ENCODE measurements around the gene GLG1.
"Not testable (repeated sequence)": the region's sequence is repeated elsewhere in the genome, so short reads cannot be mapped to it uniquely, and the experiment has no call there.

The GLG1 gene

DNA sequence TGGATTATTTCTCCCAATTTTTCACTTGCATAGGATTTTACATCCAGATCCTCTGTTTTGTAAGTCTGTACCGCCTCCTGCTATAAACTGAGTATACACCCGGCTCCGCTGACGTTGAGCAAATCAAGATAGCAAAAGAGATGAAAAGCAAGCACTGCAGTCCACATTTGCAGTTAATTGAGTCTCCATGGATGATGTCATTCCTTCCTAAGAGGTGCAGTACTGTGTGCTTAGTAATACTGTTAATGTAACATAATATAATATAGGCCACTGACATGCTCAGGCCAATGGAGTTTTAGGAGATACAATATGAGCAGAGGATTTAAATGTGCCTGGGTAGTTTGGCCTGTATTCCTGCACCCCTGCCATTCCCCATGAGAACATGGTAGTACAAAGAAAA is 72.3 kb downstream of the GLG1 start:
- not testable (repeated sequence) for H3K27ac ChIP-seq

DNA sequence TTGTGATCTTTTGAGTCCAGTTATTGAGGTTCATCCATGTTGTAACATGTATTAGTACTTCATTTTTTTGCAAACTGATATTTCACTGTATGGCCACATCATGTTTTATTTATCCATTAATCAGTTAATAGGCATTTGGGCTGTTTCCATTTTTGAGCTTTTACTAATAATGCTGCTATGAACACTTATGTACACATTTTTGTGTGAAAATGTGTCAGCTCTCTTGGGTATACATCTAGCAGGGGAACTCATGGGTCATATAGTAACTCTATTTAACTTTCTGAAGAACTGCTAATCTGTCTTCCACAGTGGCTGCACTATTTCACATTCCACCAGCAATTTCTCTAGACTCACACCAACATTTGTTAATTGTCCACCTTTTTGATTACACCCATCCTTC is 82.0 kb downstream of the GLG1 start:
- TF ChIP-seq, protein P1, sequence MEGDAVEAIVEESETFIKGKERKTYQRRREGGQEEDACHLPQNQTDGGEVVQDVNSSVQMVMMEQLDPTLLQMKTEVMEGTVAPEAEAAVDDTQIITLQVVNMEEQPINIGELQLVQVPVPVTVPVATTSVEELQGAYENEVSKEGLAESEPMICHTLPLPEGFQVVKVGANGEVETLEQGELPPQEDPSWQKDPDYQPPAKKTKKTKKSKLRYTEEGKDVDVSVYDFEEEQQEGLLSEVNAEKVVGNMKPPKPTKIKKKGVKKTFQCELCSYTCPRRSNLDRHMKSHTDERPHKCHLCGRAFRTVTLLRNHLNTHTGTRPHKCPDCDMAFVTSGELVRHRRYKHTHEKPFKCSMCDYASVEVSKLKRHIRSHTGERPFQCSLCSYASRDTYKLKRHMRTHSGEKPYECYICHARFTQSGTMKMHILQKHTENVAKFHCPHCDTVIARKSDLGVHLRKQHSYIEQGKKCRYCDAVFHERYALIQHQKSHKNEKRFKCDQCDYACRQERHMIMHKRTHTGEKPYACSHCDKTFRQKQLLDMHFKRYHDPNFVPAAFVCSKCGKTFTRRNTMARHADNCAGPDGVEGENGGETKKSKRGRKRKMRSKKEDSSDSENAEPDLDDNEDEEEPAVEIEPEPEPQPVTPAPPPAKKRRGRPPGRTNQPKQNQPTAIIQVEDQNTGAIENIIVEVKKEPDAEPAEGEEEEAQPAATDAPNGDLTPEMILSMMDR (conservative IDR thresholded peaks at IDR 0.05) = no peak
- TF ChIP-seq ZFX (IDR thresholded peaks at IDR 0.05) = no peak
- no peak overlapping the region for H3K27ac ChIP-seq

DNA sequence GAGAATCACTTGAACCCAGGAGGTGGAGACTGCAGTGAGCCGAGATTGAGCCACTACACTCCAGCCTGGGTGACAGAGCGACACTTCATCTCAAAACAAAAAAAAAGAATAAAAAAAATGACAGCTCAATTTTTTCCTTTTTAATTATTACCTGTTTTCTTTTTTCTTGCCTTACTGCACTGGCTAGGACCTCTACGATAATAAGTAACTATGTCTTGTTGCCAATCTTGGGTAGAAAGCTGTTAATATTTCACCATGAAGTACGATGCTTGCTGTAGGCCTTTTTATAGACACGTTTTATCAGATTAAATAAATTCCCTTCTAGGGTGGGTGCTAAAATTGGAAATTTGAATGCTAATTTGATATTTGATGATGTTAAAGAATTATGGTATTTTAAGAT is 82.8 kb downstream of the GLG1 start:
- TF ChIP-seq ZFX (IDR thresholded peaks at IDR 0.05) = no peak
- TF ChIP-seq, protein P1 (conservative IDR thresholded peaks at IDR 0.05) = no peak
- no peak overlapping the region for H3K27ac ChIP-seq

DNA sequence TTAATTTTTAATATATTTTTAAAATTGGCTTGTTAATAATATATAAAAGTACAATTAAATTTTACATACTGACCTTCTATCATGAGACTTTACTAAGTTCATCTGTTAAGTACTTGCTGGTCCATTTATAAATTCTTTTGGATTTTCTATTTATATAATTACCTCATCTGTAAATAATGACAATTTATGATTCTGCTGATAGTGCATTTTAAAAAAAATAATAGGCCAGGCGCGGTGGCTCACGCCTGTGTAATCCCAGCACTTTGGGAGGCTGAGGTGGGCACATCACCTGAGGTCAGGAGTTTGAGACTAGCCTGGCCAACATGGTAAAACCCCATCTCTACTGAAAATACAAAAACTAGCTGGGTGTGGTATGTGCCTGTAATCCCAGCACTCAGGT is 83.2 kb downstream of the GLG1 start:
- not testable (repeated sequence) for H3K27ac ChIP-seq

DNA sequence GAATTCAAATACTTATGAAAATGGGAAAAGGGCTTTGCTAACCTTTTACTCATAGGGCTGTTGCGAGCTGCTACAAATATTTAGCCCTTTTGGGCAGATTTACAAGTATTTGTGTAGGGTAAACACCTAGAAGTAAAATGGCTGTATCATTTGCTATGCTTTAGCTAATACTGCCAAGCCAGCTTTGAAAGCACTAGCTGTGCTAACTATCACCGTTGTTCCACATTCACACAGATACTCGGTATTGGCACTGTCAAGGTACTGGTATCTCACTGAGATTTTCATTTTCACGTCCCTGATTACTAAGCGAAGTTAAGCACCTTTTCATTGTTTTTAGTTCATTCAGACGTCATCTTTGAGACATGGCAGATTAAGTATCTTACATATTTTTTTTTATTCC is 84.8 kb downstream of the GLG1 start:
- no peak overlapping the region for H3K27ac ChIP-seq

DNA sequence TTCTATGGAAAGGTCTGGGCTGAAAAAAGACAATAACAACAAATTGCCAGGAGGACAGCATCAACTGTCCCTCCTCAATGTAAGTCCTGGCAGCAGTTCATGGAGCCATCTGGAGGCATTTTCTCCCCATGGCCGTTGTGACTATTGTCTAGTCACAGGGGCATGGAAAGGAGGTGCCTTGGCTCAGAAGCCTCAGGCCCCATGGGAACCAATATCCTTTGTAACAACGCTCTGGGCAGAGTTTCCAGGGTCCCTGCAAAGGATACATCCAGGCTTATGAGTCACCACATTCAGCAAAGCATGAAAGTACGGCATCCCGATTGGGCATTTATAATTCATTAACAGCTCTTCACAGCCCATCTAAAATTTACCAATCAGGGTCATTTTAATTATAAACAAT is 85.2 kb downstream of the GLG1 start:
- no peak overlapping the region for H3K27ac ChIP-seq
- TF ChIP-seq ZFX (IDR thresholded peaks at IDR 0.05) = no peak
- TF ChIP-seq, protein P1 (conservative IDR thresholded peaks at IDR 0.05) = no peak

More for the DNA sequence above, 84.8 kb downstream of the GLG1 start:
- TF ChIP-seq, protein P1 (conservative IDR thresholded peaks at IDR 0.05) = no peak
- no peak for TF ChIP-seq ZFX (IDR thresholded peaks at IDR 0.05)

DNA sequence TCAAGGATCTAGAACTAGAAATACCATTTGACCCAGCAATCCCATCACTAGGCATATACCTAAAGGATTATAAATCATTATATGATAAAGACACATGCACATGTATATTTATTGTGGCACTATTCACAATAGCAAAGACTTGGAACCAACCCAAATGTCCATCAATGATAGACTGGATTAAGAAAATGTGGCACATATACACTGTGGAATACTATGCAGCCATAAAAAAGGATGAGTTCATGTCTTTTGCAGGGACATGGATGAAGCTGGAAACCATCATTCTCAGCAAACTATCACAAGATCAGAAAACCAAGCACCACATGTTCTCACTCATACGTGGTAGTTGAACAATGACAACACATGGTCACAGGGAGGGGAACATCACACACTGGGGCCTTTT is 88.0 kb downstream of the GLG1 start:
- not testable (repeated sequence) for H3K27ac ChIP-seq

DNA sequence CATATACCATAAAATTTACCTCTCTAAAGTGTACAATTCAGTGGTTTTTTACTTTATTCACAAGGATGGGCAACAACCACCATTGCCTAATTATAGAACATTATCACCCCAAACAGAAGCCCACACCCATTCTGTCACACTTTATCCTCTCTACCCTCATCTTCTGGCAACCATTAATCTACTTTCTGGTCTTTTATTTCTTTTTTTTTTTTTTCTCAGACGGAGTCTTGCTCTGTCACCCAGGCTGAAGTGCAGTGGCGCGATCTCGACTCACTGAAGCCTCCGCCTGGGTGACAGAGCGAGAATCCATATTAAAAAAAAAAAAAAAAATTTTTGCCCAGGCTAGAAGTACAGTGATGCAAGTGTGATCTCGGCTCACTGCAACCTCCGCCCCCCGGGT is 95.0 kb downstream of the GLG1 start:
- H3K27ac ChIP-seq = no peak overlapping the region
- TF ChIP-seq, protein P1 (conservative IDR thresholded peaks at IDR 0.05) = no peak
- TF ChIP-seq ZFX (IDR thresholded peaks at IDR 0.05) = no peak

DNA sequence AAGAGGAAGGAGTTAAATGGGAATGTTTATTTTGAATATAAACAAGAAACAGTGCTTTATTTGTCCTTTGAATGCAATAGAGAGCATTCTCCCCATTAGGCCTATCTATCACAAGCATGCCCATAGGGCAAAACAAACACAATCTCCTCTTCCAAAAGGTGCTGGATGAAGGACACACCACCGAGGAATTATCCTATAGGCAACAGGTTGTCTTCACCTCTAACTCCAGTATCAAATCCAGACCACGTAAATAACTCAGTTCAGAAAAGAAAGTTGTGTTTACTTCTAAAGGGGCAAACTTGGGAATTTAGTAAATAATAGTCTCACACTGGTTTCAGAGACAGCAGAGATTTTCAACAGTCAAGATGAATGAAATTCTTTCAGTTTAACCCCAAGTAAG is 101.9 kb downstream of the GLG1 start:
- TF ChIP-seq, protein P1 (conservative IDR thresholded peaks at IDR 0.05) = no peak
- no peak for TF ChIP-seq ZFX (IDR thresholded peaks at IDR 0.05)
- no peak overlapping the region for H3K27ac ChIP-seq
